ENCODE results near the gene B4GALT1. TPM values are rescaled to one million over a fixed set of nuclear protein-coding genes. Genes with fewer than 3 reads are reported as not detected.

The B4GALT1 gene
- total RNA-seq, 1 donor from 2014 or later: 100 TPM

GRCh38 chr9:33202552-33203201 is 35.5 kb upstream of the B4GALT1 start:
- Histone ChIP-seq H3K36me3 (no peaks in the 10 kb centered on the region), H3K27ac (no peak overlapping the region), H3K4me1 (peaks cover 0 to 4% of the 10 kb centered on the region in 2 donors), H3K4me3 (no peak overlapping the region), H3K9me3 (no peaks in the 10 kb centered on the region), H3K27me3 (no peaks in the 10 kb centered on the region)
- intact Hi-C loops (cut with DNase I): loop anchor here (5.0 kb wide), 1 partner anchor 70 kb away; no protein-coding TSS in a partner anchor
- peak; percentile 40 to 82 for DNase-seq (ENCODE audit: low spot score in 2 of 2)
- TF ChIP-seq CTCF (IDR thresholded peaks at IDR 0.05): no peak

GRCh38 chr9:33202018-33202417 is 34.9 kb upstream of the B4GALT1 start:
- DNase-seq (ENCODE audit: low spot score in 2 of 2): no peak
- TF ChIP-seq CTCF (IDR thresholded peaks at IDR 0.05): no peak

GRCh38 chr9:33198165-33198564 is 31.0 kb upstream of the B4GALT1 start:
- Histone ChIP-seq H3K27ac (peak overlapping the region; percentile 81 to 83), H3K27me3 (no peaks in the 10 kb centered on the region), H3K36me3 (no peaks in the 10 kb centered on the region), H3K4me3 (peak overlapping the region in 1 of 2 donors; percentile 32), H3K9me3 (no peaks in the 10 kb centered on the region), H3K4me1 (peaks cover 0 to 17% of the 10 kb centered on the region in 2 donors)
- TF ChIP-seq CTCF (IDR thresholded peaks at IDR 0.05): no peak
- intact Hi-C loops (cut with DNase I): loop anchor here (1.0 to 2.0 kb wide), 2 partner anchors 27 to 31 kb away; partner anchors contain the start of gene B4GALT1
- DNase-seq (ENCODE audit: low spot score in 2 of 2): peak in 1 of 2 donors; percentile 85

More at GRCh38 chr9:33202018-33202417, 34.9 kb upstream of the B4GALT1 start:
- Histone ChIP-seq H3K27ac (no peak overlapping the region), H3K27me3 (no peaks in the 10 kb centered on the region), H3K4me1 (peaks cover 0 to 10% of the 10 kb centered on the region in 2 donors), H3K9me3 (no peaks in the 10 kb centered on the region), H3K4me3 (no peak overlapping the region), H3K36me3 (no peaks in the 10 kb centered on the region)
- intact Hi-C loops (cut with DNase I): loop anchor here (5.0 kb wide), 1 partner anchor 70 kb away; no protein-coding TSS in a partner anchor

- intact Hi-C loops (cut with DNase I): loop anchor here (1.0 to 2.0 kb wide), 2 partner anchors 27 to 30 kb away; partner anchors contain the start of gene B4GALT1
- TF ChIP-seq CTCF (IDR thresholded peaks at IDR 0.05): peak in 2 of 3 experiments; percentile 23
- Histone ChIP-seq H3K4me1 (peaks cover 3 to 21% of the 10 kb centered on the region in 2 donors), H3K36me3 (no peaks in the 10 kb centered on the region), H3K27ac (peak overlapping the region; percentile 81 to 83), H3K4me3 (peak overlapping the region in 1 of 2 donors; percentile 32), H3K27me3 (no peaks in the 10 kb centered on the region), H3K9me3 (no peaks in the 10 kb centered on the region)
- peak in 1 of 2 donors; percentile 71 for DNase-seq (ENCODE audit: low spot score in 2 of 2)
Measured at GRCh38 chr9:33197279-33198152, 30.4 kb upstream of the B4GALT1 start.

GRCh38 chr9:33196736-33197135 is 29.6 kb upstream of the B4GALT1 start:
- no peaks in the 10 kb centered on the region for H3K27me3 ChIP-seq

More at GRCh38 chr9:33196736-33197135, 29.6 kb upstream of the B4GALT1 start:
- Histone ChIP-seq H3K36me3 (no peaks in the 10 kb centered on the region), H3K9me3 (no peaks in the 10 kb centered on the region), H3K27ac (peak overlapping the region; percentile 81 to 83), H3K4me3 (no peak overlapping the region), H3K4me1 (peaks cover 7 to 25% of the 10 kb centered on the region in 2 donors)
- no peak for DNase-seq (ENCODE audit: low spot score in 2 of 2)
- TF ChIP-seq CTCF (IDR thresholded peaks at IDR 0.05): no peak
- intact Hi-C loops (cut with DNase I): no loop called here

Measured in ascending aorta (tissue), 2 donors.